NT2/D1 (cell line): Measurements from ENCODE around the gene SOX15.

Source experiments
- DNase-seq: peaks from one replicate; pipeline ENCODE4 v3.0.0-alpha.2; 2011; ENCODE audit warnings: low read depth, low spot score
- H3K27me3 ChIP-seq: 2 replicates; pipeline ENCODE4 v1.6.0; 2011; ENCODE audit warnings: mild to moderate bottlenecking; ENCODE audit not compliant: insufficient read length, insufficient read depth
- H3K36me3 ChIP-seq: 2 replicates; pipeline ENCODE4 v1.6.1; 2011; ENCODE audit warnings: mild to moderate bottlenecking, low read length, mixed read lengths; ENCODE audit not compliant: insufficient read depth, insufficient read length
- H3K4me1 ChIP-seq: 2 replicates; pipeline ENCODE4 v1.5.1; 2011; ENCODE audit not compliant: insufficient read depth, insufficient read length
- H3K4me3 ChIP-seq: 2 replicates; pipeline ENCODE4 v1.5.1; 2011; ENCODE audit warnings: low read depth; ENCODE audit not compliant: insufficient read length
- H3K9ac ChIP-seq: 2 replicates; pipeline ENCODE4 v1.6.0; 2011; ENCODE audit warnings: low read depth; ENCODE audit not compliant: insufficient read length
- H3K9me3 ChIP-seq: 2 replicates; pipeline ENCODE4 v1.5.1; 2011; ENCODE audit warnings: mild to moderate bottlenecking, low read length; ENCODE audit not compliant: insufficient read depth
- SUZ12 ChIP-seq: IDR thresholded peaks from 2 replicates; pipeline ENCODE4 v1.6.1; 2011; ENCODE audit not compliant: insufficient read length, insufficient read depth; ENCODE audit errors: extremely low read depth
- YY1 ChIP-seq: IDR thresholded peaks from 2 replicates; pipeline ENCODE4 v1.6.1; 2011; ENCODE audit not compliant: insufficient read length, insufficient read depth
- ZNF274 ChIP-seq: IDR thresholded peaks from 2 replicates; pipeline ENCODE4 v1.6.1; 2011; ENCODE audit warnings: mild to moderate bottlenecking, low read depth, low read length

SOX15 gene

DNA sequence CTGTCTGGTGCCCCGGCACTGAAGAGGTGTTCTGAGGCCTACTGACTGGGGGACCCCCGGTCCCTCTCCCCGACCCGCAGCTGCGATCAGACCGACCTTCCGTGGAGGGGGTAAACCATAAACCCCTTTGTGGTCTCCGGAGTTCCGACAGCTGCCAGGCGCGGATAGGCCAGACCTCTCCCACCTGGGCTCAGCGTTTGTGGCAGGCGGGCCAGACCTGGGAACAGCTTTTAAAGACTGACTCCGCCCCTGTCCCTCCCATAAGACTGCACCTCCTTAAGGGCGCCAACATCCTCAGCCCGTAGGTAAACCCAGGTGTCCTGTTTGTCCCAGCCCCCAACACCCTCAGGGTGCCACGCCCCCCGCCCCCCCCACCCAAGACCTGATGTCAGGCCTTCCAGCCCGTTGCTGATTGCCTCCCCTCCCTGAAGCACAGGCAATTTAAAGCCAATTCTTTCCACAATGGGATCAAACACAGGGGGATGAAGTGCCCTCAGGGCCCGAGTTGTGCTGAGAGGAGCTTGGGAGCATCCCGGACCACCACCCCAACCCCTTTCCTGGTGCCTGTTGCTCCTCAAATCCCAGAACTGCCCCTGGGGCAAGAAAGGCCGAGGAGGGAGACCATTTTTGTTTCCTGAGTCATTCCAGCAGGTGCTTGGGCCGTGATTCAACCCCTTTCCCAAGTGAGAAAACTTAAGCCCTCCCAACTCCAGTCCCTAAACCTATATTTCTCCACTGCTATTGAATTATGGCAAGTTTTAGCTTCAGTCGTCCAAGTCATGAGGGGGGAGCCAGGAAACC lies at the start of gene SOX15:
SOX15 (minus strand) TSS at position 204 of the 801 bp plus-strand sequence. CDS start 418 bp downstream, outside the sequence.
- Histone ChIP-seq H3K4me1 (peaks cover 14% of the 10 kb centered on the region), H3K36me3 (peaks cover 72% of the 10 kb centered on the region), H3K27me3 (no peaks in the 10 kb centered on the region), H3K9me3 (no peaks in the 10 kb centered on the region), H3K4me3 (peak within 1 kb of the TSS; percentile 50), H3K9ac (peak within 1 kb of the TSS; percentile 81)
- DNase-seq = no peak
- TF ChIP-seq ZNF274 = no peak
- no peak for TF ChIP-seq SUZ12
- no peak for TF ChIP-seq YY1

DNA sequence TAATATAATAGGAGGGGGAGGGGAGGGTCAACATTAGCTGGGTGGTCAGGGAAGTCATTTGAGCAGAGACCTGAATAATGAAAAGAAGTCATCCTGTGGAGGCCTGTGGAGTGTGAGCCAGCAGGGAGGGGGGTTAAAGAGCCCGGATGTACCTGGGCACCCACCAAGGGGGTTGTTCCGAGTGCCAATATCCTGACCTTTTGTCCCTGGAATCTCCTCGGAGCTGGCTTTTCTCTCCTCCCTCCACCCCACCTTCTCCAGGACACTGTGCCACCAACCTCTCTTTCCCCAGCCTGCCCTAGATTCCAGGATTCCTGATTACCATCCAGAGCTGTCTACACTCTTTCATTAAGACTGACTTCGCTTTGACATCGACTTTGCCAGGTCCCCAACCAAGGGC lies 46.3 kb upstream of the SOX15 start:
- no peak overlapping the region for H3K4me3 ChIP-seq
- no peaks in the 10 kb centered on the region for H3K36me3 ChIP-seq
- TF ChIP-seq YY1 (no peak), ZNF274 (no peak), SUZ12 (no peak)
- peak overlapping the region; percentile 50 for H3K9ac ChIP-seq
- H3K4me1 ChIP-seq = peaks cover 2% of the 10 kb centered on the region
- no peak for DNase-seq
- no peaks in the 10 kb centered on the region for H3K27me3 ChIP-seq
- H3K9me3 ChIP-seq = no peaks in the 10 kb centered on the region

DNA sequence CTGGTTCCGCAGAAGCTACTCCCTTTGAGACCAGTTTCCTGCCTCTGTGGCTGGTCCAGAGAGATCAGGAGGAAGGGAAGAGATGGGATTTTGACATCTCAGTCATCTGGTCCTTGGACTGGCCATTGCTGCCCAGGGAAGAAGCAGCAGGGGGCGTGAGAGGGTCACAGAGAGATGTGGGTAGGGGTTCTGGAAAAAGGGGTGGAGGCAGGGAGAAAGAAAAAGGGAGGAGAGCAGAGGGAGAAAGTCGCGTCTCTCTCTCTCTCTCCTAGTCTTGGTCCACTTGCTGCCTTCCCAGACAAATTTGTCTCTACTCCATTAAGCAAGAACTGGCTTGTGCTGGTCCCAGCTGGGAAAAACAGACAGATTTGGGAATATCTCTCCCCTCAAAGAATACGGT lies 44.5 kb upstream of the SOX15 start:
- no peaks in the 10 kb centered on the region for H3K36me3 ChIP-seq
- H3K4me1 ChIP-seq = peaks cover 2% of the 10 kb centered on the region
- H3K27me3 ChIP-seq = no peaks in the 10 kb centered on the region
- TF ChIP-seq SUZ12 (no peak), ZNF274 (no peak), YY1 (no peak)
- H3K9me3 ChIP-seq = no peaks in the 10 kb centered on the region
- no peak overlapping the region for H3K4me3 ChIP-seq
- no peak overlapping the region for H3K9ac ChIP-seq
- DNase-seq = no peak

DNA sequence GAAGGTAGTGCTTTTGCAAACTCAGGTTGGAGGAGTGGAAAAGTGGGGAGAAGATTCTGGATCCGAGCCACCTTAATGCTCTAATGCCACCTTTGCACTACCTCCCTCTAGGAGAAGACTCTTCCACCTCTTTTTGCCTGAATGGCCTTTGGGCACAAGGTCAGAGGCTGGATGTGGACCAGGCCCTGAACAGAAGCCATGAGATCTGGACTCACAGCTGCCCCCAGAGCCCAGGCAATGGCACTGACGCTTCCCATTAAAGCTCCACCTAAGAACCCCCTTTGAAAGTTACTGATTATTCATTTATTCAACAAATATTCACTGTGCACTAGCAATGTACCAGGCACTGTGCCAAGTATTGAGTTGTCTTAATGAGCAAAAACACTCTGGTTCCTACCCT lies 43.2 kb upstream of the SOX15 start:
- Histone ChIP-seq H3K4me1 (peaks cover 2% of the 10 kb centered on the region), H3K9ac (no peak overlapping the region), H3K4me3 (no peak overlapping the region), H3K27me3 (no peaks in the 10 kb centered on the region), H3K9me3 (no peaks in the 10 kb centered on the region), H3K36me3 (no peaks in the 10 kb centered on the region)
- TF ChIP-seq ZNF274 = no peak
- TF ChIP-seq SUZ12 = no peak
- TF ChIP-seq YY1 = no peak
- no peak for DNase-seq

DNA sequence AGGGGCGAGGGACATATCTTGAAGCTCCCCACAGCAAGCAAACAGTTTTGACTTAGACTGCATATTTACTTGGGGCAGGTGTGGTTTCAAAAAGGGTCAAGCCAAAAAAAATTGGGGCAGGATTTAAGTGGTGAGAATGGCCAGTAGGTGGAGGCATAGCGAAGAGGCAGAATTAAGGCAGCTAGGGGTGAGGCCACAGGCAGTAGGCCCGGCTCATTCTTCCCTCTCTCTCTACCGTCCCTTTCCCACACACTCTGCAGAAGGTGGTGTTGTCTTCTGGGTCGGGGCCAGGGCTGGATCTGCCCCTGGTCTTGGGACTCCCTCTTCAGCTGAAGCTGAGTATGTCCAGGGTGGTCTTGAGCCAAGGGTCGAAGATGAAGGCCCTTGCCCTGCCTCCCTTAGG lies 42.6 kb upstream of the SOX15 start:
- Histone ChIP-seq H3K4me1 (peaks cover 2% of the 10 kb centered on the region), H3K9me3 (no peaks in the 10 kb centered on the region), H3K9ac (no peak overlapping the region), H3K36me3 (no peaks in the 10 kb centered on the region), H3K27me3 (no peaks in the 10 kb centered on the region), H3K4me3 (no peak overlapping the region)
- DNase-seq = no peak
- TF ChIP-seq ZNF274 (no peak), SUZ12 (no peak), YY1 (no peak)

DNA sequence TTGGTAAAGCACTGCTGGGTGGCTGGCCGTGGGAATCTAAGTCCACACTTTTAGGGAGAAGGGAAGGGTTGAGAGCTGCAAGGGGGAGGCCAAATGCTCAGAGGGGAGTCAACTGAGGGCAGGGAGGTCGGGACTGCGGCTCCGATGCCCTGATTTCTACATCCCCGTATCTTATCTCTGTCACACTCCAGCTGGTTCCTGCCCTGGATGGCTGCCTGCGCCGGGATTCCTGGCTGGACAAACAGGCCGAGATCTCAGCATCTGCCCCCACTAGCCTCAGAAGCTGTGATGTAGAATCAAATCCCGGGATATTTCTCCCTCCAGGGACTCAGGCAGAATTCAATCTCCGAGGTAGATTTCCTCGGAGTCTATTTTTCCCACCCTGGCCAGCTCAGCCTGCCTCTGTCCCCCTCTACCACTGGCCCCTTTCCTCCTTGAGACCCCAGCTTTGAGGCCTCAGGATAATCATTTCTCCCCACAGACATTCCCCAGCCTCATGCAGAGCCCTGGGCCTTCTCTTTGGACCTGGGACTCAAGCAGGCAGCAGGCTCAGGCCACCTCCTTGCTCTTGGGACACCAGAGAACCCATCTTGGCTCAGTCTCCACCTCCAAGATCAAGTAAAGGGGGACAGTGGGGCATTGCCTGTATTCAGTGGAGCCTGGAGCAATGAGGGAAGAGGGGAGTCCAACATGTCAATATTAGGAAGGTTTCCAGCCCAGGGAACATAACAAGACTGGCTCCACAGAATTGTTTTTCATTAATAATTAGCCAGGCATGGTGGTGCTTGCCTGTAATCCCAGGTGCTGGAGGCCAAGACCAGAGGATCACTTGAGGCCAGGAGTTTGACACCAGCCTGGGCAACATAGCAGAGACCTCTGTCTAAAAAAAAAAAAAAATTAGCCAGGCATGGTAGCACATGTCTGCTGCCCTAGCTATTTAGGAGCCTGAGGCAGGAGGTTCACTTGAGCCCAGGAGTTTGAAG lies 41.8 kb upstream of the SOX15 start:
- H3K9ac ChIP-seq = no peak overlapping the region
- H3K9me3 ChIP-seq = no peaks in the 10 kb centered on the region
- H3K27me3 ChIP-seq = no peaks in the 10 kb centered on the region
- DNase-seq = no peak
- TF ChIP-seq SUZ12 = no peak
- no peak for TF ChIP-seq ZNF274
- TF ChIP-seq YY1 = no peak
- no peaks in the 10 kb centered on the region for H3K36me3 ChIP-seq
- H3K4me1 ChIP-seq = peaks cover 2% of the 10 kb centered on the region
- no peak overlapping the region for H3K4me3 ChIP-seq

DNA sequence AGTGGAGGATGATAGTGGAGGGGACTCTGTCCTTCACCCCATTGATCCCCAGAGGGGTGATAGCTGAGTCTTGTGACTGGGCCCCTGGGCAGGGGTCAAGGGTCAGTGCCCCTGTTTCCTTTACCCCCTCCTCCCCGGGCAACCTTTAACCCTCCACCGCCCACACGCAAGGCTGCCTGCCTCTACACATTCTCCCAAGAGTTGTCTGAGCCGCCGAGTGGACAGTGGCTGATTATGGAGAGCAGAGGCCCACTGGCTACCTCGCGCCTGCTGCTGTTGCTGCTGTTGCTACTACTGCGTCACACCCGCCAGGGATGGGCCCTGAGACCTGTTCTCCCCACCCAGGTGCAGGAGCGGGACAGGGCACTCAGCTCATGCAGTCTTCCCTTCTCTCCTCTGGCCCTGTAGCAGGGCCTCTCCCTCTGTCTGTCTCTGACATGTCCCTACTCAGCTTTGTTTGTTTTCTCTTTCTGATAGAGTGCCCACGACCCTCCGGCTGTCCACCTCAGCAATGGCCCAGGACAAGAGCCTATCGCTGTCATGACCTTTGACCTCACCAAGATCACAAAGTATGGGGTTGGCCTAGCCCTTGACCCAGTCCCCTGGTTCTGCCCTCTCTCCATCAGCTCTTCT lies 40.2 kb upstream of the SOX15 start, which contains the start of gene SHBG:
SHBG (plus strand) TSS at position 197 of the 633 bp plus-strand sequence; CDS start at position 235, 38 bp downstream.
- Histone ChIP-seq H3K4me1 (peaks cover 2% of the 10 kb centered on the region), H3K9ac (no peak within 1 kb of the TSS), H3K9me3 (no peaks in the 10 kb centered on the region), H3K27me3 (no peaks in the 10 kb centered on the region), H3K4me3 (no peak within 1 kb of the TSS), H3K36me3 (peaks cover 2% of the 10 kb centered on the region)
- no peak for DNase-seq
- TF ChIP-seq YY1 = no peak
- no peak for TF ChIP-seq SUZ12
- no peak for TF ChIP-seq ZNF274
